Activated B cell treated with CpG ODN at 0.5 μM for 24 hours (primary cell): ENCODE results near the gene RBM10. TPM values are rescaled to one million over a fixed set of nuclear protein-coding genes. Genes with fewer than 3 reads are reported as not detected.

Source experiments
- ATAC-seq: fragments of 200-7000 bp; cut with Tn5 transposase; one replicate; pipeline ENCODE4 v1.10.0; 2021; ENCODE audit warnings: low read depth, mild to moderate bottlenecking, moderate library complexity
- CTCF ChIA-PET: fragments of 350-600 bp; sonication (Branson Sonifier 250); formaldehyde crosslinking; loops from one replicate; lab custom pipeline; 2021; ENCODE audit warnings: antibody characterized with exemption; lab: Charles Lee
- POLR2A ChIA-PET: fragments of 350-600 bp; sonication (Branson Sonifier 250); formaldehyde crosslinking; loops from one replicate; lab custom pipeline; 2021; ENCODE audit warnings: antibody characterized with exemption; lab: Charles Lee
- DNase-seq: peaks from one replicate; pipeline ENCODE4 v3.0.0; 2022
- H3K27ac Mint-ChIP-seq: one replicate; pipeline ENCODE4 v1.8.0; 2020; ENCODE audit warnings: mixed read lengths
- H3K27me3 Mint-ChIP-seq: one replicate; pipeline ENCODE4 v1.8.0; 2021; ENCODE audit warnings: mixed read lengths
- H3K36me3 Mint-ChIP-seq: one replicate; pipeline ENCODE4 v1.8.0; 2021; ENCODE audit warnings: low read depth, mixed read lengths
- H3K4me1 Mint-ChIP-seq: one replicate; pipeline ENCODE4 v1.8.0; 2021; ENCODE audit warnings: mixed read lengths
- H3K4me3 Mint-ChIP-seq: one replicate; pipeline ENCODE4 v1.8.0; 2020; ENCODE audit warnings: mild to moderate bottlenecking, mixed read lengths
- H3K9me3 Mint-ChIP-seq: one replicate; pipeline ENCODE4 v1.8.0; 2020; ENCODE audit warnings: mixed read lengths
- CTCF ChIP-seq: fragments of 200-600 bp; IDR thresholded peaks from one replicate; pipeline ENCODE4 v1.8.0; 2022; ENCODE audit warnings: antibody characterized with exemption, mild to moderate bottlenecking
- intact Hi-C: fragments of 100-400 bp; cut with micrococcal nuclease; formaldehyde crosslinking; loops from one replicate; pipeline ENCODE4 v1.15.1; 2024
- total RNA-seq: library from RNA; stranded (reverse); gene quantifications from 2 replicates; pipeline ENCODE4 v1.2.3, GENCODE V29; 2022

RBM10 gene
- total RNA-seq, 1 donor from 2014 or later, result 55.6 TPM

- DNase-seq (no peak), ATAC-seq (no peak)
- TF ChIP-seq CTCF, result no peak
- ChIA-PET POLR2A (no interaction called here), CTCF (no interaction called here)
- Mint-ChIP-seq H3K9me3 (no peaks in the 10 kb centered on the region), H3K27ac (no peak overlapping the region), H3K27me3 (no peaks in the 10 kb centered on the region), H3K4me1 (peaks cover 14% of the 10 kb centered on the region), H3K4me3 (no peak overlapping the region), H3K36me3 (peaks cover 40% of the 10 kb centered on the region)
- intact Hi-C loops, result no loop called here
Observed at GRCh38 chrX:47187106-47187677, 42.2 kb downstream of the RBM10 start.

GRCh38 chrX:47189906-47190305, 44.9 kb downstream of the RBM10 start:
- Mint-ChIP-seq H3K4me1 (peaks cover 35% of the 10 kb centered on the region), H3K36me3 (peaks cover 30% of the 10 kb centered on the region), H3K4me3 (no peak overlapping the region), H3K27ac (no peak overlapping the region), H3K9me3 (no peaks in the 10 kb centered on the region), H3K27me3 (no peaks in the 10 kb centered on the region)
- no peak for DNase-seq
- CTCF ChIA-PET, result interaction anchor here (1.2 to 2.4 kb wide), 2 partner anchors 45 to 334 kb away, joined by 3 to 21 read pairs; partner anchors contain the start of genes NDUFB11 and RBM10
- POLR2A ChIA-PET, result interaction anchor here (0.6 to 2.9 kb wide), 8 partner anchors 28 to 1978 kb away, joined by 3 to 34 read pairs (median 4); partner anchors contain the start of genes CDK16, NDUFB11 and RBM10
- intact Hi-C loops, result loop anchor here (1.0 to 5.0 kb wide), 5 partner anchors 45 to 562 kb away; partner anchors contain the start of genes ARAF, RBM10 and ZNF41
- no peak for ATAC-seq
- TF ChIP-seq CTCF, result no peak

GRCh38 chrX:47190445-47191269, 45.6 kb downstream of the RBM10 start:
- no peak for TF ChIP-seq CTCF
- H3K36me3 Mint-ChIP-seq, result peaks cover 24% of the 10 kb centered on the region
- H3K4me1 Mint-ChIP-seq, result peaks cover 41% of the 10 kb centered on the region
- H3K27me3 Mint-ChIP-seq, result no peaks in the 10 kb centered on the region
- CTCF ChIA-PET, result interaction anchor here (0.9 to 2.4 kb wide), 4 partner anchors 46 to 333 kb away, joined by 3 to 21 read pairs (median 7); partner anchors contain the start of genes NDUFB11 and RBM10
- peak overlapping the region; percentile 91 for H3K27ac Mint-ChIP-seq
- ATAC-seq (peak; percentile 75), DNase-seq (peak; percentile 61)
- POLR2A ChIA-PET, result interaction anchor here (0.6 to 2.9 kb wide), 15 partner anchors 27 to 1978 kb away, joined by 3 to 34 read pairs (median 4); partner anchors contain the start of genes CDK16, NDUFB11, RBM10 and USP11
- H3K9me3 Mint-ChIP-seq, result no peaks in the 10 kb centered on the region
- H3K4me3 Mint-ChIP-seq, result peak overlapping the region; percentile 92
- intact Hi-C loops, result loop anchor here (1.0 to 5.0 kb wide), 5 partner anchors 45 to 562 kb away; partner anchors contain the start of genes ARAF, RBM10 and ZNF41

GRCh38 chrX:47191331-47191730, 46.3 kb downstream of the RBM10 start:
- Mint-ChIP-seq H3K27ac (peak overlapping the region; percentile 91), H3K9me3 (no peaks in the 10 kb centered on the region), H3K27me3 (no peaks in the 10 kb centered on the region), H3K4me3 (peak overlapping the region; percentile 92), H3K36me3 (peaks cover 24% of the 10 kb centered on the region), H3K4me1 (peaks cover 47% of the 10 kb centered on the region)
- TF ChIP-seq CTCF, result no peak
- peak; percentile 26 for DNase-seq
- CTCF ChIA-PET, result interaction anchor here (0.9 to 2.4 kb wide), 3 partner anchors 46 to 332 kb away, joined by 3 to 21 read pairs (median 11); partner anchors contain the start of genes NDUFB11 and RBM10
- peak; percentile 21 for ATAC-seq
- POLR2A ChIA-PET, result interaction anchor here (1.0 to 2.9 kb wide), 8 partner anchors 27 to 365 kb away, joined by 3 to 34 read pairs (median 8); partner anchors contain the start of genes CDK16, NDUFB11, RBM10 and USP11
- intact Hi-C loops, result loop anchor here (2.0 to 5.0 kb wide), 3 partner anchors 291 to 561 kb away; partner anchors contain the start of gene ZNF41
